Uterus (tissue), 4 donors: ENCODE results near the gene SPATC1L. TPM values are rescaled to one million over a fixed set of nuclear protein-coding genes. Genes with fewer than 3 reads are reported as not detected.
A peak's percentile ranks its signal among the peaks of the same experiment; 100 is the strongest.

Experiments used
- DNase-seq, 2 donors: peaks; one replicate each; pipeline ENCODE4 v3.0.0-alpha.2; 2019 to 2020
- H3K27ac ChIP-seq, 2 donors: fragments of 200-600 bp; sonication (generic); 1 replicate in 1 of 2; 2 replicates in 1 of 2; pipeline ENCODE4 v1.5.1; 2016 to 2018
- H3K27me3 ChIP-seq, 2 donors: fragments of 200-600 bp; sonication (generic); one replicate each; pipeline ENCODE4 v1.5.1; 2018 to 2019; ENCODE audit warnings: control low read depth in 1 of 2
- H3K36me3 ChIP-seq, 2 donors: fragments of 200-600 bp; sonication (generic); one replicate each; pipeline ENCODE4 v1.5.1; 2019; ENCODE audit warnings: control low read depth in 1 of 2
- H3K4me1 ChIP-seq, 2 donors: fragments of 200-600 bp; sonication (generic); one replicate each; pipeline ENCODE4 v1.5.1; 2018 to 2019; ENCODE audit warnings: control low read depth in 1 of 2
- H3K4me3 ChIP-seq, 2 donors: fragments of 200-600 bp; sonication (generic); 1 replicate in 1 of 2; 2 replicates in 1 of 2; pipeline ENCODE4 v1.5.1; 2018 to 2019; ENCODE audit warnings: mild to moderate bottlenecking in 1 of 2
- H3K9me3 ChIP-seq, 2 donors: fragments of 200-600 bp; sonication (generic); one replicate each; pipeline ENCODE4 v1.5.1; 2019; ENCODE audit warnings: control low read depth in 1 of 2
- POLR2A ChIP-seq, 2 donors: fragments of 450-650 bp; IDR thresholded peaks; one replicate each; pipeline ENCODE4 v1.6.1; 2016; ENCODE audit warnings: antibody characterized with exemption in 2 of 2, mild to moderate bottlenecking in 1 of 2, moderate library complexity in 1 of 2
- intact Hi-C: fragments of 100-400 bp; cut with DNase I; formaldehyde crosslinking; loops from one replicate; pipeline ENCODE4 v1.15.1; 2023; ENCODE audit warnings: low total_unique reads
- total RNA-seq, 4 donors: library from RNA; depleted of rRNA in 3 of 4; stranded (reverse); fragments of >200 nt in 3 of 4; gene quantifications; one replicate each; pipeline versions ENCODE4 v1.1.0 to v1.2.4, GENCODE V29; 2014 to 2023
- TF ChIP-seq, protein P1 (sequence below), 4 experiments: fragments of 200-600 bp in 2 of 4; fragments of 450-650 bp in 2 of 4; sonication (generic) in 2 of 4; IDR thresholded peaks; one replicate each; pipeline ENCODE4 v1.5.1; 2016 to 2019; ENCODE audit warnings: antibody characterized with exemption in 4 of 4, mild to moderate bottlenecking in 2 of 4, moderate library complexity in 1 of 4
- donor health status: DM: yes; HTN: yes; CAD: no.

SPATC1L gene
- total RNA-seq, 4 donors from 2014 or later = 4.9 to 10.0 (median 6.4) TPM; not detected in 1

GRCh38 chr21:46211786-46212720 is 27.8 kb upstream of the SPATC1L start:
- Histone ChIP-seq H3K27ac (no peak overlapping the region), H3K36me3 (no peaks in the 10 kb centered on the region), H3K4me3 (no peak overlapping the region), H3K27me3 (no peaks in the 10 kb centered on the region), H3K9me3 (no peaks in the 10 kb centered on the region), H3K4me1 (no peaks in the 10 kb centered on the region)
- no peak for TF ChIP-seq POLR2A (IDR thresholded peaks at IDR 0.05)
- TF ChIP-seq, protein P1, sequence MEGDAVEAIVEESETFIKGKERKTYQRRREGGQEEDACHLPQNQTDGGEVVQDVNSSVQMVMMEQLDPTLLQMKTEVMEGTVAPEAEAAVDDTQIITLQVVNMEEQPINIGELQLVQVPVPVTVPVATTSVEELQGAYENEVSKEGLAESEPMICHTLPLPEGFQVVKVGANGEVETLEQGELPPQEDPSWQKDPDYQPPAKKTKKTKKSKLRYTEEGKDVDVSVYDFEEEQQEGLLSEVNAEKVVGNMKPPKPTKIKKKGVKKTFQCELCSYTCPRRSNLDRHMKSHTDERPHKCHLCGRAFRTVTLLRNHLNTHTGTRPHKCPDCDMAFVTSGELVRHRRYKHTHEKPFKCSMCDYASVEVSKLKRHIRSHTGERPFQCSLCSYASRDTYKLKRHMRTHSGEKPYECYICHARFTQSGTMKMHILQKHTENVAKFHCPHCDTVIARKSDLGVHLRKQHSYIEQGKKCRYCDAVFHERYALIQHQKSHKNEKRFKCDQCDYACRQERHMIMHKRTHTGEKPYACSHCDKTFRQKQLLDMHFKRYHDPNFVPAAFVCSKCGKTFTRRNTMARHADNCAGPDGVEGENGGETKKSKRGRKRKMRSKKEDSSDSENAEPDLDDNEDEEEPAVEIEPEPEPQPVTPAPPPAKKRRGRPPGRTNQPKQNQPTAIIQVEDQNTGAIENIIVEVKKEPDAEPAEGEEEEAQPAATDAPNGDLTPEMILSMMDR (IDR thresholded peaks at IDR 0.05) = no peak
- DNase-seq = peak; percentile 10 to 11
- intact Hi-C loops = no loop called here

DNA sequence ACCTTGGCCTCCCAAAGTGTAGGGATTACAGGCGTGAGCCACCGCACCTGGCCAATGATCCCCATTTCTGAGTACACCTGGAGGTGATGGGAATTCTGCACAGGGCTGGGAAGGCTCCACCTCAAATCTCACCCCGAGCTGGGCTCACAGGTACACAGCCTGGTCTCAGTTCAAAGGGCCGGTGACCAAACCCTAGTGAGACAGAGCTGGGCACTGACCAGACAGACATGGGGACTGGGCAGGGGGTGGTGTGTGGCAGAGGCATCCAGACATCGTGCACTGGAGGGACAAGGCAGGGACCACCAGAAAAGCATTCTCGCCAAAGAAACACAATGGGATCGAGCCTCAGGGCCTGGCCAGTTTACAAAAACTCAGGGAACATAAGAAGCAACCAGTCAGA is 27.1 kb upstream of the SPATC1L start:
- intact Hi-C loops = no loop called here
- no peaks in the 10 kb centered on the region for H3K9me3 ChIP-seq
- H3K27me3 ChIP-seq = no peaks in the 10 kb centered on the region
- H3K4me3 ChIP-seq = no peak overlapping the region
- no peak for TF ChIP-seq POLR2A (IDR thresholded peaks at IDR 0.05)
- TF ChIP-seq, protein P1 (IDR thresholded peaks at IDR 0.05) = no peak
- peak in 1 of 2 donors; percentile 8 for DNase-seq
- H3K27ac ChIP-seq = no peak overlapping the region
- no peaks in the 10 kb centered on the region for H3K4me1 ChIP-seq
- no peaks in the 10 kb centered on the region for H3K36me3 ChIP-seq

DNA sequence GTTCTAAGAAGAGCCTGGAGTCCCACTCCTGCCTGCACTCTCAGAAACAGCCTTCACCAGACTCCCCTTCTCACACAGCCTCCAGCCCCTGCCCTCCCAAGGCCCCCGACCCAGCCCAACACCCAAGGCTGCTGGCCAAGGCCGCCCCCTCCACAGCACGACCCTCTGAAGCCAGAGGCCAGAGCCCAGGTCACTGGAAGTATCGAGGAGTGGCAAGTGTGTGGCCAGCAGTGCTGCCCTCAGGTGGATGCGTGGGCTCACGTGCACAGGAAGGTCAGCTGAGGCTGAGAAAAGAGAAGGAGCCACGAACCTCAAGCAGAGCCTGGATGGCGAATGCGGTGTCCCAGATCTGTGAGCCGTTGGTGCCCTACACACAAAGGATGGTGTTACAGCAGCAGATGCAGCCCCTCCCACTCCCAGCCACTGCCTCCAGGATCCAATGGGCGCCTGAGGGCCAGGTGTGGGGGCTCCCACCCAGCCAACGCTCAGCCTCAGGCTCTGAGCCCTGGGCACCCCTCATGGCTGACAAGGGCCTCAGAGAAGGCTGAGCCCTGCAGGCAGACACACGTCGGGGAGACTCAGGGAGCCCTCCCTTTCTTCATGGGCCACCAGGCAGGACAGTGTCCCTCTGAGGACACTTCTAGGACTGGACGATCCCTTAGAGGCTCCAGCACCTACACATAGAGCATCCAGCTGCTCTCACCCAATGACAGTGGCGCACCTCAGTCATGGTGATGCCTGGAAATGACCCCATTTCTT is 26.3 kb upstream of the SPATC1L start:
- TF ChIP-seq POLR2A (IDR thresholded peaks at IDR 0.05) = no peak
- TF ChIP-seq, protein P1 (IDR thresholded peaks at IDR 0.05) = no peak
- Histone ChIP-seq H3K9me3 (no peaks in the 10 kb centered on the region), H3K36me3 (no peaks in the 10 kb centered on the region), H3K27me3 (no peaks in the 10 kb centered on the region), H3K4me1 (no peaks in the 10 kb centered on the region), H3K27ac (no peak overlapping the region), H3K4me3 (no peak overlapping the region)
- intact Hi-C loops = no loop called here
- no peak for DNase-seq

GRCh38 chr21:46208761-46209721 is 24.8 kb upstream of the SPATC1L start:
- H3K27me3 ChIP-seq = no peaks in the 10 kb centered on the region
- TF ChIP-seq, protein P1 (IDR thresholded peaks at IDR 0.05) = no peak
- no peak for TF ChIP-seq POLR2A (IDR thresholded peaks at IDR 0.05)
- no peak for DNase-seq
- no peak overlapping the region for H3K4me3 ChIP-seq
- H3K27ac ChIP-seq = no peak overlapping the region
- no peaks in the 10 kb centered on the region for H3K4me1 ChIP-seq
- intact Hi-C loops = no loop called here
- no peaks in the 10 kb centered on the region for H3K36me3 ChIP-seq
- H3K9me3 ChIP-seq = no peaks in the 10 kb centered on the region
